B cell (primary cell): Measurements from ENCODE around the gene TGFBR3. TPM values are rescaled to one million over a fixed set of nuclear protein-coding genes. Genes with fewer than 3 reads are reported as not detected.

ENCODE experiments used
- ATAC-seq: fragments of 200-7000 bp; cut with Tn5 transposase; one replicate; pipeline ENCODE4 v1.10.0; 2021; ENCODE audit warnings: low read depth, mild to moderate bottlenecking, moderate number of reproducible peaks, moderate library complexity
- CTCF ChIA-PET: fragments of 350-600 bp; sonication (Branson Sonifier 250); formaldehyde crosslinking; loops from one replicate; lab custom pipeline; 2021; ENCODE audit warnings: antibody characterized with exemption, inconsistent platforms; lab: Charles Lee
- POLR2A ChIA-PET: fragments of 350-600 bp; sonication (Branson Sonifier 250); formaldehyde crosslinking; loops from one replicate; lab custom pipeline; 2021; ENCODE audit warnings: antibody characterized with exemption; lab: Charles Lee
- DNase-seq: peaks from one replicate; pipeline ENCODE4 v3.0.0; 2013
- H2AFZ ChIP-seq: 2 replicates; pipeline ENCODE4 v1.6.1; 2012; ENCODE audit warnings: mild to moderate bottlenecking, low read depth, low read length; ENCODE audit not compliant: insufficient read depth, poor library complexity, severe bottlenecking
- H3K27ac ChIP-seq, 2 donors: 1 replicate in 1 of 2; 2 replicates in 1 of 2; pipeline ENCODE4 v1.5.1; 2012 to 2013; ENCODE audit warnings: low read length in 2 of 2, mild to moderate bottlenecking in 2 of 2, moderate library complexity in 1 of 2
- H3K27me3 ChIP-seq, 4 experiments: fragments of 200-600 bp in 1 of 4; sonication (generic) in 1 of 4; replicated peaks in 1 of 4; 1 replicate in 2 of 4; 2 replicates in 2 of 4; pipeline versions ENCODE4 v1.6.1 to v1.7.0; 2013 to 2016; ENCODE audit warnings: low read length in 3 of 4, mild to moderate bottlenecking in 2 of 4, mixed read lengths in 1 of 4, moderate library complexity in 1 of 4; ENCODE audit not compliant: insufficient read depth in 4 of 4, control insufficient read depth in 3 of 4; ENCODE audit errors: control extremely low read depth in 1 of 4
- H3K36me3 ChIP-seq, 2 experiments: replicated peaks in 1 of 2; 1 replicate in 1 of 2; 2 replicates in 1 of 2; pipeline versions ENCODE4 v1.6.1 to v1.7.1; 2013; ENCODE audit warnings: low read length in 1 of 2; ENCODE audit not compliant: insufficient read depth in 2 of 2, control insufficient read depth in 1 of 2; ENCODE audit errors: control extremely low read depth in 1 of 2, extremely low read depth in 1 of 2
- H3K4me1 ChIP-seq, 2 donors: fragments of 200-600 bp in 1 of 2; sonication (generic) in 1 of 2; 1 replicate in 1 of 2; 2 replicates in 1 of 2; pipeline versions ENCODE4 v1.5.1 to v1.6.1; 2013 to 2017; ENCODE audit warnings: low read length in 2 of 2; ENCODE audit not compliant: control insufficient read depth in 2 of 2, insufficient read depth in 2 of 2
- H3K4me2 ChIP-seq: replicated peaks from 2 replicates; pipeline ENCODE3; 2012; ENCODE audit warnings: mild to moderate bottlenecking, low read depth, low read length; ENCODE audit not compliant: poor library complexity, severe bottlenecking
- H3K4me3 ChIP-seq, 5 experiments: fragments of 200-600 bp in 1 of 5; sonication (generic) in 1 of 5; 1 replicate in 3 of 5; 2 replicates in 2 of 5; pipeline versions ENCODE4 v1.5.1 to v1.7.0; 2011 to 2016; ENCODE audit warnings: low read length in 4 of 5, mild to moderate bottlenecking in 4 of 5, low read depth in 2 of 5, control low read depth in 1 of 5, moderate library complexity in 1 of 5; ENCODE audit not compliant: insufficient read depth in 1 of 5; ENCODE audit errors: control extremely low read depth in 1 of 5, extremely low read depth in 1 of 5
- H3K79me2 ChIP-seq: fragments of 200-600 bp; sonication (generic); one replicate; pipeline ENCODE4 v1.6.0; 2016; ENCODE audit warnings: low read length; ENCODE audit not compliant: control insufficient read depth, insufficient read depth
- H3K9ac ChIP-seq: fragments of 200-600 bp; sonication (generic); 2 replicates; pipeline ENCODE4 v1.6.1; 2017; ENCODE audit warnings: mild to moderate bottlenecking, low read length, moderate library complexity
- H3K9me3 ChIP-seq, 3 donors: one replicate each; pipeline versions ENCODE4 v1.6.1 to v1.7.1; 2013; ENCODE audit warnings: low read length in 2 of 3; ENCODE audit not compliant: control insufficient read depth in 2 of 3, insufficient read depth in 1 of 3; ENCODE audit errors: control extremely low read depth in 1 of 3
- H4K20me1 ChIP-seq: 2 replicates; pipeline ENCODE4 v1.6.0; 2012; ENCODE audit warnings: mild to moderate bottlenecking, low read length; ENCODE audit not compliant: insufficient read depth, control insufficient read depth, poor library complexity, severe bottlenecking
- H3K27ac Mint-ChIP-seq: one replicate; pipeline ENCODE4 v1.8.0; 2021; ENCODE audit warnings: mixed read lengths
- H3K27me3 Mint-ChIP-seq: one replicate; pipeline ENCODE4 v1.8.0; 2021; ENCODE audit warnings: mixed read lengths
- H3K4me1 Mint-ChIP-seq: one replicate; pipeline ENCODE4 v1.8.0; 2021; ENCODE audit warnings: mixed read lengths
- H3K4me3 Mint-ChIP-seq: one replicate; pipeline ENCODE4 v1.8.0; 2021; ENCODE audit warnings: mixed read lengths
- H3K9me3 Mint-ChIP-seq: one replicate; pipeline ENCODE4 v1.8.0; 2022; ENCODE audit warnings: mixed read lengths; ENCODE audit not compliant: insufficient read depth
- EZH2 ChIP-seq: IDR thresholded peaks from 2 replicates; pipeline ENCODE4 v1.6.1; 2012; ENCODE audit warnings: borderline replicate concordance, low read depth, mild to moderate bottlenecking, moderate library complexity, low read length; ENCODE audit not compliant: insufficient read depth, poor library complexity, severe bottlenecking
- WGBS: methylation state at CpG from one replicate; pipeline ENCODE4 v1.1.5; 2013; ENCODE audit warnings: missing lambda C conversion rate; ENCODE audit not compliant: insufficient coverage; 5-methylcytosine and 5-hydroxymethylcytosine counted together
- intact Hi-C: fragments of 100-400 bp; cut with micrococcal nuclease; formaldehyde crosslinking; loops from one replicate; pipeline ENCODE4 v1.10.0; 2022
- polyA plus RNA-seq: library from polyadenylated mRNA; depleted of rRNA; stranded (reverse); fragments of >200 nt; gene quantifications from 2 replicates; pipeline ENCODE4 v1.2.3, GENCODE V29; 2012
- total RNA-seq, 2 donors: library from RNA; stranded (reverse); fragments of 120-200 nt in 1 of 2; gene quantifications; 1 replicate in 1 of 2; 2 replicates in 1 of 2; pipeline versions ENCODE4 v1.2.3 to v1.2.4, GENCODE V29; 2013 to 2022
- TF ChIP-seq, protein P1 (sequence below): fragments of 200-600 bp; IDR thresholded peaks from one replicate; pipeline ENCODE4 v1.8.0; 2022; ENCODE audit warnings: antibody characterized with exemption, mild to moderate bottlenecking

The TGFBR3 gene
- total and polyA plus RNA-seq, 2 donors (not counting 1 experiment from before 2014, with no cell fraction given) = 0.10 to 0.12 TPM

- no peaks in the 10 kb centered on the region for H4K20me1 ChIP-seq
- intact Hi-C loops = no loop called here
- ATAC-seq = no peak
- H3K27ac Mint-ChIP-seq = no peak overlapping the region
- H3K4me3 ChIP-seq = no peak overlapping the region
- H3K79me2 ChIP-seq = no peaks in the 10 kb centered on the region
- 85% methylated on average over 8 of the region's 8 CpGs for WGBS
- no peak for TF ChIP-seq EZH2
- no peaks in the 10 kb centered on the region for H3K27me3 ChIP-seq
- no peak overlapping the region for H3K4me3 Mint-ChIP-seq
- no peaks in the 10 kb centered on the region for H3K36me3 ChIP-seq
- no peak overlapping the region for H3K4me2 ChIP-seq
- H2AFZ ChIP-seq = no peak overlapping the region
- POLR2A ChIA-PET = no interaction called here
- peaks cover 2% of the 10 kb centered on the region for H3K27me3 Mint-ChIP-seq
- peaks cover 6% of the 10 kb centered on the region for H3K9me3 Mint-ChIP-seq
- DNase-seq = no peak
- no peak overlapping the region for H3K27ac ChIP-seq
- H3K4me1 Mint-ChIP-seq = no peaks in the 10 kb centered on the region
- no peaks in the 10 kb centered on the region for H3K4me1 ChIP-seq
- CTCF ChIA-PET = no interaction called here
- peaks cover 0 to 4% (median 0%) of the 10 kb centered on the region in 3 donors for H3K9me3 ChIP-seq
- no peak overlapping the region for H3K9ac ChIP-seq
These were observed 248.4 kb downstream of the TGFBR3 start for GRCh38 chr1:91637539-91637994.

- DNase-seq (no peak), ATAC-seq (no peak)
- Histone ChIP-seq H3K27me3 (no peaks in the 10 kb centered on the region), H3K4me2 (no peak overlapping the region), H3K36me3 (no peaks in the 10 kb centered on the region), H3K79me2 (no peaks in the 10 kb centered on the region), H3K9me3 (no peaks in the 10 kb centered on the region), H3K4me3 (no peak overlapping the region), H3K4me1 (no peaks in the 10 kb centered on the region), H3K27ac (no peak overlapping the region), H3K9ac (no peak overlapping the region), H4K20me1 (no peaks in the 10 kb centered on the region), H2AFZ (no peak overlapping the region)
- POLR2A ChIA-PET = no interaction called here
- 97% methylated on average over 4 of the region's 4 CpGs for WGBS
- no peak for TF ChIP-seq EZH2
- TF ChIP-seq, protein P1, sequence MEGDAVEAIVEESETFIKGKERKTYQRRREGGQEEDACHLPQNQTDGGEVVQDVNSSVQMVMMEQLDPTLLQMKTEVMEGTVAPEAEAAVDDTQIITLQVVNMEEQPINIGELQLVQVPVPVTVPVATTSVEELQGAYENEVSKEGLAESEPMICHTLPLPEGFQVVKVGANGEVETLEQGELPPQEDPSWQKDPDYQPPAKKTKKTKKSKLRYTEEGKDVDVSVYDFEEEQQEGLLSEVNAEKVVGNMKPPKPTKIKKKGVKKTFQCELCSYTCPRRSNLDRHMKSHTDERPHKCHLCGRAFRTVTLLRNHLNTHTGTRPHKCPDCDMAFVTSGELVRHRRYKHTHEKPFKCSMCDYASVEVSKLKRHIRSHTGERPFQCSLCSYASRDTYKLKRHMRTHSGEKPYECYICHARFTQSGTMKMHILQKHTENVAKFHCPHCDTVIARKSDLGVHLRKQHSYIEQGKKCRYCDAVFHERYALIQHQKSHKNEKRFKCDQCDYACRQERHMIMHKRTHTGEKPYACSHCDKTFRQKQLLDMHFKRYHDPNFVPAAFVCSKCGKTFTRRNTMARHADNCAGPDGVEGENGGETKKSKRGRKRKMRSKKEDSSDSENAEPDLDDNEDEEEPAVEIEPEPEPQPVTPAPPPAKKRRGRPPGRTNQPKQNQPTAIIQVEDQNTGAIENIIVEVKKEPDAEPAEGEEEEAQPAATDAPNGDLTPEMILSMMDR = no peak
- H3K9me3 Mint-ChIP-seq = no peaks in the 10 kb centered on the region
- no peak overlapping the region for H3K27ac Mint-ChIP-seq
- H3K4me3 Mint-ChIP-seq = no peak overlapping the region
- intact Hi-C loops = no loop called here
- CTCF ChIA-PET = no interaction called here
- H3K27me3 Mint-ChIP-seq = no peaks in the 10 kb centered on the region
- no peaks in the 10 kb centered on the region for H3K4me1 Mint-ChIP-seq
These were observed 250.2 kb downstream of the TGFBR3 start for GRCh38 chr1:91635763-91636162.
